K562 (cell line): ENCODE measurements around the gene P2RX2. TPM values are rescaled to one million over a fixed set of nuclear protein-coding genes. Genes with fewer than 3 reads are reported as not detected.

Experiments
- CREM ChIP-seq: IDR thresholded peaks from 2 replicates; pipeline ENCODE4 v1.6.1; 2014; ENCODE audit warnings: antibody characterized with exemption, low read depth
- JUND ChIP-seq, 2 experiments: IDR thresholded peaks; 2 replicates in 1 of 2; 3 replicates in 1 of 2; pipeline ENCODE4 v1.6.1; 2011; ENCODE audit warnings: borderline replicate concordance in 2 of 2, low read depth in 2 of 2, low read length in 2 of 2, improper control_type of control experiment in 1 of 2, missing biosample characterization in 1 of 2, missing genetic modification characterization in 1 of 2, missing genetic modification reagents in 1 of 2
- KHSRP ChIP-seq: fragments of 450-650 bp; IDR thresholded peaks from 2 replicates; pipeline ENCODE4 v1.6.1; 2017
- KLF10 ChIP-seq: fragments of 250-450 bp; sonication (Bioruptor Pico); IDR thresholded peaks from 2 replicates; pipeline ENCODE4 v1.6.1; 2021; ENCODE audit warnings: matching md5 sums
- polyA plus RNA-seq, 8 experiments: library from polyadenylated mRNA; depleted of rRNA in 4 of 8; stranded (reverse) in 5 of 8; unstranded in 3 of 8; fragments of >200 nt; fragmentation: Nextera tagmentation in 2 of 8; fragmentation: Illumina TruSeq in 1 of 8; extraction: Ambion mirVana in 2 of 8; extraction: Trizol in 1 of 8; gene quantifications; 2 replicates each; pipeline versions ENCODE4 v1.2.1 to v1.2.3, GENCODE V29; 2011 to 2014; ENCODE audit warnings: inconsistent platforms in 1 of 8, missing spikeins in 1 of 8
- total RNA-seq, 7 experiments: library from RNA; depleted of rRNA in 6 of 7; stranded (reverse); fragments of >200 nt in 6 of 7; fragmentation: Illumina TruSeq in 2 of 7; extraction: Trizol in 2 of 7; gene quantifications; 2 replicates each; pipeline versions ENCODE4 v1.2.1 to v1.2.3, GENCODE V29; 2011 to 2021; ENCODE audit warnings: low replicate concordance in 1 of 7
- TF ChIP-seq, protein P1 (sequence below): sonication (generic); formaldehyde crosslinking; IDR thresholded peaks from 2 replicates; pipeline ENCODE4 v1.8.1; 2023; ENCODE audit warnings: mild to moderate bottlenecking, missing genetic modification reagents
- TF ChIP-seq, protein P2 (sequence below): fragments of 200-800 bp; sonication (Bioruptor generic); IDR thresholded peaks from 2 replicates; pipeline ENCODE4 v1.6.1; 2017; ENCODE audit warnings: missing genetic modification characterization, missing compliant biosample characterization
- TF ChIP-seq, protein P3 (sequence below): fragments of 450-650 bp; IDR thresholded peaks from 2 replicates; pipeline ENCODE4 v1.6.1; 2016; ENCODE audit warnings: mild to moderate bottlenecking, moderate library complexity
- TF ChIP-seq, protein P4 (sequence below): fragments of 450-650 bp; IDR thresholded peaks from 2 replicates; pipeline ENCODE4 v1.6.1; 2017; ENCODE audit warnings: mild to moderate bottlenecking, moderate library complexity

Gene P2RX2
- total and polyA plus RNA-seq, 9 of the 15 experiments (the other 6 are each of a cell fraction or from before 2014, with no cell fraction given) = not detected

DNA sequence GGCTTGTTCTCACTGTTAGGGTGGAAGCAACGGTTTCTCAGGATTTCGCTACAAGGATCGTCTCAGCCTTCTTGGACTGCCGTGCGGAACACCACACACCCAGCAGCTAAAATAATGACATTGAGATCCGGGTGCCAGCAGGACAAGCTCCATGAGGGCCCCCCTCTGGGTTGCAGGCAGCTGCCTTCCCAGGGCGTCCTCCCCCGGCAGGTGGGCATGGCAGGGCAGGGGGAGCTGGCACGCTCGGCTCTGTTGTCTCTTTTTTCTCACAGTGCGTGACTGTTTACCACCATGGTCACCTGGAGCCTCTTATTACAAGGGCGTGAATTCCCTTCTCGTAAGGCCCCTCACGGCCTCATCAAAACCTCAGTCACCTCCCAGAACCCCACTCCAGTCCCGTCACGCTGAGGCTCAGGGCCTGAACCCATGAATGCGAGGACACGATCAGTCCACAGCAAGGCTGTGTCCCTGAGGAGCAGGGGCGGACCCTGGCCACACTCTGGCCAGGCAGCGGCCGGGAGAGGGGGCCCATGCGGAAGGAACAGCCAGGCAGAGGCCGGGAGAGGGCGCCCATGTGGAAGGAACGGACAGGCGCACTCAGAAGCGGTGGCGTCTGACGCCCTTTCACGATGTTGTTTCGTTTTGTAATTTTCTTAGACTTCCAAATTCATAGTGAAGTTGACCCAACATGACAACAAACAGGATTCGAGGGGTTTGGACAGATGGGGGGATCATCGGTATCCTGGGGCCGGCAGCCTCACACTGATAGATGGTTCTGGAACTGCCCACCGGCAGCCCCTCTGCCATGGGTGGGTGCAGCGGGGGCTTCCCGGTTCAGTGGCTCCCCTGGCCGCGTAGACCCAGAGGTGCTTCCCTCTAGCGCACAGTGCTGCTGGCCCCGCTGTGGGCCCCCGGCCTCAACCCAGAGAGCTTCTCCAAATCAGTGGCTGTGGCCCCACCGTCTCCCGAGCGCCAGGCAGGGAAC lies 18.2 kb upstream of the P2RX2 start (continued):
- TF ChIP-seq, protein P1, sequence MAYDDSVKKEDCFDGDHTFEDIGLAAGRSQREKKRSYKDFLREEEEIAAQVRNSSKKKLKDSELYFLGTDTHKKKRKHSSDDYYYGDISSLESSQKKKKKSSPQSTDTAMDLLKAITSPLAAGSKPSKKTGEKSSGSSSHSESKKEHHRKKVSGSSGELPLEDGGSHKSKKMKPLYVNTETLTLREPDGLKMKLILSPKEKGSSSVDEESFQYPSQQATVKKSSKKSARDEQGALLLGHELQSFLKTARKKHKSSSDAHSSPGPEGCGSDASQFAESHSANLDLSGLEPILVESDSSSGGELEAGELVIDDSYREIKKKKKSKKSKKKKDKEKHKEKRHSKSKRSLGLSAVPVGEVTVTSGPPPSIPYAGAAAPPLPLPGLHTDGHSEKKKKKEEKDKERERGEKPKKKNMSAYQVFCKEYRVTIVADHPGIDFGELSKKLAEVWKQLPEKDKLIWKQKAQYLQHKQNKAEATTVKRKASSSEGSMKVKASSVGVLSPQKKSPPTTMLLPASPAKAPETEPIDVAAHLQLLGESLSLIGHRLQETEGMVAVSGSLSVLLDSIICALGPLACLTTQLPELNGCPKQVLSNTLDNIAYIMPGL (CRISPR knock-in tag) = peak; percentile 48; the same call in 1 of the 2 replicates
- TF ChIP-seq CREM = peak; percentile 57
- TF ChIP-seq KLF10 (CRISPR knock-in tag) = no peak
- TF ChIP-seq, protein P2, sequence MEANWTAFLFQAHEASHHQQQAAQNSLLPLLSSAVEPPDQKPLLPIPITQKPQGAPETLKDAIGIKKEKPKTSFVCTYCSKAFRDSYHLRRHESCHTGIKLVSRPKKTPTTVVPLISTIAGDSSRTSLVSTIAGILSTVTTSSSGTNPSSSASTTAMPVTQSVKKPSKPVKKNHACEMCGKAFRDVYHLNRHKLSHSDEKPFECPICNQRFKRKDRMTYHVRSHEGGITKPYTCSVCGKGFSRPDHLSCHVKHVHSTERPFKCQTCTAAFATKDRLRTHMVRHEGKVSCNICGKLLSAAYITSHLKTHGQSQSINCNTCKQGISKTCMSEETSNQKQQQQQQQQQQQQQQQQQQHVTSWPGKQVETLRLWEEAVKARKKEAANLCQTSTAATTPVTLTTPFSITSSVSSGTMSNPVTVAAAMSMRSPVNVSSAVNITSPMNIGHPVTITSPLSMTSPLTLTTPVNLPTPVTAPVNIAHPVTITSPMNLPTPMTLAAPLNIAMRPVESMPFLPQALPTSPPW (CRISPR knock-in tag) = 0 out of 2 replicates have a peak, but pooled peaks have one; percentile 26
- TF ChIP-seq, protein P3, sequence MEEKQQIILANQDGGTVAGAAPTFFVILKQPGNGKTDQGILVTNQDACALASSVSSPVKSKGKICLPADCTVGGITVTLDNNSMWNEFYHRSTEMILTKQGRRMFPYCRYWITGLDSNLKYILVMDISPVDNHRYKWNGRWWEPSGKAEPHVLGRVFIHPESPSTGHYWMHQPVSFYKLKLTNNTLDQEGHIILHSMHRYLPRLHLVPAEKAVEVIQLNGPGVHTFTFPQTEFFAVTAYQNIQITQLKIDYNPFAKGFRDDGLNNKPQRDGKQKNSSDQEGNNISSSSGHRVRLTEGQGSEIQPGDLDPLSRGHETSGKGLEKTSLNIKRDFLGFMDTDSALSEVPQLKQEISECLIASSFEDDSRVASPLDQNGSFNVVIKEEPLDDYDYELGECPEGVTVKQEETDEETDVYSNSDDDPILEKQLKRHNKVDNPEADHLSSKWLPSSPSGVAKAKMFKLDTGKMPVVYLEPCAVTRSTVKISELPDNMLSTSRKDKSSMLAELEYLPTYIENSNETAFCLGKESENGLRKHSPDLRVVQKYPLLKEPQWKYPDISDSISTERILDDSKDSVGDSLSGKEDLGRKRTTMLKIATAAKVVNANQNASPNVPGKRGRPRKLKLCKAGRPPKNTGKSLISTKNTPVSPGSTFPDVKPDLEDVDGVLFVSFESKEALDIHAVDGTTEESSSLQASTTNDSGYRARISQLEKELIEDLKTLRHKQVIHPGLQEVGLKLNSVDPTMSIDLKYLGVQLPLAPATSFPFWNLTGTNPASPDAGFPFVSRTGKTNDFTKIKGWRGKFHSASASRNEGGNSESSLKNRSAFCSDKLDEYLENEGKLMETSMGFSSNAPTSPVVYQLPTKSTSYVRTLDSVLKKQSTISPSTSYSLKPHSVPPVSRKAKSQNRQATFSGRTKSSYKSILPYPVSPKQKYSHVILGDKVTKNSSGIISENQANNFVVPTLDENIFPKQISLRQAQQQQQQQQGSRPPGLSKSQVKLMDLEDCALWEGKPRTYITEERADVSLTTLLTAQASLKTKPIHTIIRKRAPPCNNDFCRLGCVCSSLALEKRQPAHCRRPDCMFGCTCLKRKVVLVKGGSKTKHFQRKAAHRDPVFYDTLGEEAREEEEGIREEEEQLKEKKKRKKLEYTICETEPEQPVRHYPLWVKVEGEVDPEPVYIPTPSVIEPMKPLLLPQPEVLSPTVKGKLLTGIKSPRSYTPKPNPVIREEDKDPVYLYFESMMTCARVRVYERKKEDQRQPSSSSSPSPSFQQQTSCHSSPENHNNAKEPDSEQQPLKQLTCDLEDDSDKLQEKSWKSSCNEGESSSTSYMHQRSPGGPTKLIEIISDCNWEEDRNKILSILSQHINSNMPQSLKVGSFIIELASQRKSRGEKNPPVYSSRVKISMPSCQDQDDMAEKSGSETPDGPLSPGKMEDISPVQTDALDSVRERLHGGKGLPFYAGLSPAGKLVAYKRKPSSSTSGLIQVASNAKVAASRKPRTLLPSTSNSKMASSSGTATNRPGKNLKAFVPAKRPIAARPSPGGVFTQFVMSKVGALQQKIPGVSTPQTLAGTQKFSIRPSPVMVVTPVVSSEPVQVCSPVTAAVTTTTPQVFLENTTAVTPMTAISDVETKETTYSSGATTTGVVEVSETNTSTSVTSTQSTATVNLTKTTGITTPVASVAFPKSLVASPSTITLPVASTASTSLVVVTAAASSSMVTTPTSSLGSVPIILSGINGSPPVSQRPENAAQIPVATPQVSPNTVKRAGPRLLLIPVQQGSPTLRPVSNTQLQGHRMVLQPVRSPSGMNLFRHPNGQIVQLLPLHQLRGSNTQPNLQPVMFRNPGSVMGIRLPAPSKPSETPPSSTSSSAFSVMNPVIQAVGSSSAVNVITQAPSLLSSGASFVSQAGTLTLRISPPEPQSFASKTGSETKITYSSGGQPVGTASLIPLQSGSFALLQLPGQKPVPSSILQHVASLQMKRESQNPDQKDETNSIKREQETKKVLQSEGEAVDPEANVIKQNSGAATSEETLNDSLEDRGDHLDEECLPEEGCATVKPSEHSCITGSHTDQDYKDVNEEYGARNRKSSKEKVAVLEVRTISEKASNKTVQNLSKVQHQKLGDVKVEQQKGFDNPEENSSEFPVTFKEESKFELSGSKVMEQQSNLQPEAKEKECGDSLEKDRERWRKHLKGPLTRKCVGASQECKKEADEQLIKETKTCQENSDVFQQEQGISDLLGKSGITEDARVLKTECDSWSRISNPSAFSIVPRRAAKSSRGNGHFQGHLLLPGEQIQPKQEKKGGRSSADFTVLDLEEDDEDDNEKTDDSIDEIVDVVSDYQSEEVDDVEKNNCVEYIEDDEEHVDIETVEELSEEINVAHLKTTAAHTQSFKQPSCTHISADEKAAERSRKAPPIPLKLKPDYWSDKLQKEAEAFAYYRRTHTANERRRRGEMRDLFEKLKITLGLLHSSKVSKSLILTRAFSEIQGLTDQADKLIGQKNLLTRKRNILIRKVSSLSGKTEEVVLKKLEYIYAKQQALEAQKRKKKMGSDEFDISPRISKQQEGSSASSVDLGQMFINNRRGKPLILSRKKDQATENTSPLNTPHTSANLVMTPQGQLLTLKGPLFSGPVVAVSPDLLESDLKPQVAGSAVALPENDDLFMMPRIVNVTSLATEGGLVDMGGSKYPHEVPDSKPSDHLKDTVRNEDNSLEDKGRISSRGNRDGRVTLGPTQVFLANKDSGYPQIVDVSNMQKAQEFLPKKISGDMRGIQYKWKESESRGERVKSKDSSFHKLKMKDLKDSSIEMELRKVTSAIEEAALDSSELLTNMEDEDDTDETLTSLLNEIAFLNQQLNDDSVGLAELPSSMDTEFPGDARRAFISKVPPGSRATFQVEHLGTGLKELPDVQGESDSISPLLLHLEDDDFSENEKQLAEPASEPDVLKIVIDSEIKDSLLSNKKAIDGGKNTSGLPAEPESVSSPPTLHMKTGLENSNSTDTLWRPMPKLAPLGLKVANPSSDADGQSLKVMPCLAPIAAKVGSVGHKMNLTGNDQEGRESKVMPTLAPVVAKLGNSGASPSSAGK = peak; percentile 63; the same call in 1 of the 2 replicates
- no peak for TF ChIP-seq KHSRP
- TF ChIP-seq JUND (IDR thresholded peaks at IDR 0.05; ENCODE audit: borderline replicate concordance, low read depth, low read length) = peak; percentile 22; the same call in 1 of the 2 replicates
- no peak for TF ChIP-seq JUND (tag; IDR thresholded peaks at IDR 0.05; ENCODE audit: borderline replicate concordance, low read depth, low read length)
- TF ChIP-seq, protein P4, sequence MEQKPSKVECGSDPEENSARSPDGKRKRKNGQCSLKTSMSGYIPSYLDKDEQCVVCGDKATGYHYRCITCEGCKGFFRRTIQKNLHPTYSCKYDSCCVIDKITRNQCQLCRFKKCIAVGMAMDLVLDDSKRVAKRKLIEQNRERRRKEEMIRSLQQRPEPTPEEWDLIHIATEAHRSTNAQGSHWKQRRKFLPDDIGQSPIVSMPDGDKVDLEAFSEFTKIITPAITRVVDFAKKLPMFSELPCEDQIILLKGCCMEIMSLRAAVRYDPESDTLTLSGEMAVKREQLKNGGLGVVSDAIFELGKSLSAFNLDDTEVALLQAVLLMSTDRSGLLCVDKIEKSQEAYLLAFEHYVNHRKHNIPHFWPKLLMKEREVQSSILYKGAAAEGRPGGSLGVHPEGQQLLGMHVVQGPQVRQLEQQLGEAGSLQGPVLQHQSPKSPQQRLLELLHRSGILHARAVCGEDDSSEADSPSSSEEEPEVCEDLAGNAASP = no peak
